GM12878 (cell line): ENCODE measurements around the gene OSTN. TPM values are rescaled to one million over a fixed set of nuclear protein-coding genes. Genes with fewer than 3 reads are reported as not detected.

Source experiments
- ATAC-seq: fragments of 200-7000 bp; cut with Tn5 transposase; 3 replicates; pipeline ENCODE4 v1.9.1; 2020; ENCODE audit warnings: mild to moderate bottlenecking, moderate library complexity
- BruUV-seq: library from RNA; stranded (reverse); fragments of 400-500 nt; replicated peaks from 2 replicates; lab custom pipeline; 2021; lab: Mats Ljungman, UMichigan
- CTCF ChIA-PET: fragments of 300-600 bp; sonication (Branson Sonifier 250); formaldehyde crosslinking; extraction: SDS; loops from one replicate; lab custom pipeline; 2021; ENCODE audit warnings: inconsistent platforms; lab: Yijun Ruan, JAX
- POLR2A ChIA-PET: fragments of 350-600 bp; formaldehyde crosslinking; extraction: SDS; loops from one replicate; lab custom pipeline; 2021; ENCODE audit warnings: inconsistent platforms; lab: Charles Lee
- RAD21 ChIA-PET: fragments of 300-600 bp; sonication (Branson Sonifier 250); formaldehyde crosslinking; loops from one replicate; lab custom pipeline; 2023; ENCODE audit warnings: antibody characterized with exemption; ENCODE audit not compliant: unreplicated experiment; lab: Charles Lee
- SMC1A ChIA-PET: fragments of 300-600 bp; sonication (Branson Sonifier 250); formaldehyde crosslinking; loops from one replicate; lab custom pipeline; 2023; ENCODE audit not compliant: unreplicated experiment, uncharacterized antibody; lab: Charles Lee
- DNase-seq: peaks from one replicate; pipeline ENCODE4 v3.0.0-alpha.2; 2011; ENCODE audit warnings: low read depth, low spot score
- FAIRE-seq: peaks from 3 replicates; lab custom pipeline; 2011; peaks lifted over from hg19 to GRCh38; lab: Jason Lieb, UNC
- H2AFZ ChIP-seq: 2 replicates; pipeline ENCODE4 v1.6.0; 2011; ENCODE audit warnings: low read depth, low read length, control low read depth; ENCODE audit not compliant: control insufficient read depth
- H3K27ac ChIP-seq: 2 replicates; pipeline ENCODE4 v1.5.1; 2011; ENCODE audit warnings: control low read depth; ENCODE audit not compliant: control insufficient read depth, insufficient read depth
- H3K27me3 ChIP-seq, 2 experiments: replicated peaks in 1 of 2; 2 replicates each; pipeline versions ENCODE4 v1.6.0 to v1.6.1; 2011; ENCODE audit warnings: low read length in 1 of 2; ENCODE audit not compliant: control insufficient read depth in 2 of 2, insufficient read depth in 2 of 2
- H3K36me3 ChIP-seq, 2 experiments: 2 replicates each; pipeline ENCODE4 v1.5.1; 2011; ENCODE audit warnings: low read length in 1 of 2; ENCODE audit not compliant: control insufficient read depth in 2 of 2, insufficient read depth in 2 of 2
- H3K4me1 ChIP-seq: 2 replicates; pipeline ENCODE4 v1.6.1; 2011; ENCODE audit warnings: mild to moderate bottlenecking, low read length, moderate library complexity, mixed read lengths; ENCODE audit not compliant: control insufficient read depth, insufficient read depth
- H3K4me2 ChIP-seq: 2 replicates; pipeline ENCODE4 v1.6.0; 2011; ENCODE audit warnings: control low read depth; ENCODE audit not compliant: control insufficient read depth, insufficient read depth
- H3K4me3 ChIP-seq: fragments of 200-600 bp; sonication (generic); 2 replicates; pipeline ENCODE4 v1.5.1; 2016
- H3K79me2 ChIP-seq: 2 replicates; pipeline ENCODE4 v1.6.0; 2011; ENCODE audit warnings: low read length; ENCODE audit not compliant: control insufficient read depth, insufficient read depth
- H3K9ac ChIP-seq: 2 replicates; pipeline ENCODE4 v1.8.0; 2011; ENCODE audit warnings: low read length, control low read depth, mixed read lengths; ENCODE audit not compliant: control insufficient read depth, insufficient read depth
- H3K9me3 ChIP-seq: replicated peaks from 3 replicates; pipeline ENCODE4 v1.5.1; 2011; ENCODE audit warnings: mild to moderate bottlenecking, low read length; ENCODE audit not compliant: control insufficient read depth, insufficient read depth
- H4K20me1 ChIP-seq: 2 replicates; pipeline ENCODE4 v1.6.0; 2011; ENCODE audit not compliant: control insufficient read depth, insufficient read depth
- ATF7 ChIP-seq: fragments of 450-650 bp; IDR thresholded peaks from 2 replicates; pipeline ENCODE4 v1.6.1; 2016; ENCODE audit warnings: low read depth, mild to moderate bottlenecking
- CHD4 ChIP-seq: fragments of 200-600 bp; sonication (generic); IDR thresholded peaks from 2 replicates; pipeline ENCODE4 v1.6.1; 2016; ENCODE audit warnings: mild to moderate bottlenecking
- MTA2 ChIP-seq: fragments of 450-650 bp; IDR thresholded peaks from 2 replicates; pipeline ENCODE4 v1.6.1; 2016; ENCODE audit warnings: low read depth, mild to moderate bottlenecking, moderate library complexity
- NBN ChIP-seq: fragments of 450-650 bp; IDR thresholded peaks from 2 replicates; pipeline ENCODE4 v1.6.1; 2016
- NR2F1 ChIP-seq: fragments of 450-650 bp; conservative IDR thresholded peaks from 2 replicates; pipeline ENCODE4 v1.6.1; 2017; ENCODE audit warnings: mild to moderate bottlenecking
- PAX8 ChIP-seq: fragments of 450-650 bp; IDR thresholded peaks from 2 replicates; pipeline ENCODE4 v1.6.1; 2017; ENCODE audit warnings: mild to moderate bottlenecking, moderate library complexity
- RAD51 ChIP-seq: fragments of 450-650 bp; IDR thresholded peaks from 2 replicates; pipeline ENCODE4 v1.6.1; 2016; ENCODE audit warnings: moderate library complexity, mild to moderate bottlenecking, inconsistent platforms
- TARDBP ChIP-seq: IDR thresholded peaks from 2 replicates; pipeline ENCODE4 v1.6.1; 2016; ENCODE audit warnings: borderline replicate concordance
- ZNF24 ChIP-seq: fragments of 450-650 bp; IDR thresholded peaks from 2 replicates; pipeline ENCODE4 v1.6.1; 2017; ENCODE audit warnings: antibody characterized with exemption, mild to moderate bottlenecking
- WGBS: methylation state at CpG from one replicate; pipeline ENCODE4 v1.1.6; 2016; ENCODE audit warnings: low lambda C conversion rate; ENCODE audit not compliant: insufficient replicate concordance, insufficient coverage; ENCODE audit errors: missing lambda C conversion rate; 5-methylcytosine and 5-hydroxymethylcytosine counted together
- in situ Hi-C: fragments of 300-500 bp; cut with MboI; formaldehyde crosslinking; loops from 9 replicates; pipeline ENCODE4 v1.14.3; 2018; ENCODE audit warnings: mixed read lengths
- intact Hi-C: fragments of 100-400 bp; cut with micrococcal nuclease; formaldehyde crosslinking; loops from one replicate; pipeline ENCODE4 v1.14.2; 2022; ENCODE audit not compliant: unreplicated experiment
- polyA plus RNA-seq, 11 experiments: library from polyadenylated mRNA; depleted of rRNA in 4 of 11; unstranded in 6 of 11; stranded (reverse) in 5 of 11; fragments of >200 nt; fragmentation: Nextera tagmentation in 4 of 11; fragmentation: Illumina TruSeq in 1 of 11; extraction: Ambion mirVana in 4 of 11; extraction: Trizol in 1 of 11; gene quantifications; 1 replicate in 1 of 11; 2 replicates in 10 of 11; pipeline versions ENCODE4 v1.2.1 to v1.2.3, GENCODE V29; 2011 to 2016; ENCODE audit warnings: inconsistent platforms in 2 of 11, missing spikeins in 2 of 11, low read depth in 1 of 11
- total RNA-seq, 4 experiments: library from RNA; depleted of rRNA in 3 of 4; stranded (reverse); fragments of >200 nt in 3 of 4; fragmentation: Illumina TruSeq in 1 of 4; extraction: Trizol in 1 of 4; gene quantifications; 2 replicates each; pipeline versions ENCODE4 v1.2.1 to v1.2.3, GENCODE V29; 2013 to 2021
- TF ChIP-seq, protein P1 (sequence below): fragments of 450-650 bp; IDR thresholded peaks from 2 replicates; pipeline ENCODE4 v1.6.1; 2016; ENCODE audit warnings: mild to moderate bottlenecking
- TF ChIP-seq, protein P2 (sequence below): fragments of 450-650 bp; IDR thresholded peaks from 2 replicates; pipeline ENCODE4 v1.6.1; 2017; ENCODE audit warnings: low read depth, mild to moderate bottlenecking, moderate library complexity

Gene OSTN
- total and polyA plus RNA-seq, 10 of the 15 experiments (the other 5 are each of a cell fraction or from before 2014, with no cell fraction given): 0.04 to 0.27 (median 0.06) TPM; not detected in 6

DNA sequence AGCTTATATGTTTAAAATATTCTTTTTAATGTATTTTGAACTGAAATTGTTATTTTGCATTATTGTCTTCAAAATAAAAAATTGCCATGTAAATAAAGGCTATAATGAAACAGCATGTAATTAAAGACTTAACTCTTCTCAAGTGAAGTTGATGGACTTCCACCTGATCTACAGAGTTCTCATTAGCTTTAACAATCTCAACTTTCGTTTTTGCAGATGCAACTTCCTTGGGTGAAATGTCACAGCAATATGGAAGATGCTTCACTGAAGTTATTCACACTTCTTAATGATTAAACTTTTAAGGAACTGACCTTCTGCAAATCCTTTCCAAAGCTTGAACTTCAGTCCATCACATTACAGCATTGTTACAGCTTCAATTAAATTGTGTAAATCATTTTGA, 63.6 kb downstream of the OSTN start:
- no TSS peak for BruUV-seq
- ATAC-seq (peak; percentile 83), DNase-seq (peak; percentile 40), FAIRE-seq (peak; percentile 83)
- CTCF ChIA-PET: interaction anchor here (1.0 to 1.7 kb wide), 4 partner anchors 13 to 92 kb away, joined by 4 to 6 read pairs (median 6); no protein-coding TSS in a partner anchor
- RAD21 ChIA-PET: interaction anchor here (0.7 to 5.2 kb wide), 16 partner anchors 9 to 96 kb away, joined by 3 to 40 read pairs (median 7); no protein-coding TSS in a partner anchor
- Histone ChIP-seq H3K9ac (no peak overlapping the region), H3K4me2 (peak overlapping the region; percentile 54; the same call in 1 of the 2 replicates), H3K27me3 (no peaks in the 10 kb centered on the region), H4K20me1 (no peaks in the 10 kb centered on the region), H3K4me1 (peaks cover 8% of the 10 kb centered on the region; the same call in 1 of the 2 replicates), H3K4me3 (no peak overlapping the region), H3K27ac (peak overlapping the region; percentile 40; the same call in 1 of the 2 replicates), H3K36me3 (no peaks in the 10 kb centered on the region), H2AFZ (no peak overlapping the region; the same call in 1 of the 2 replicates), H3K9me3 (no peaks in the 10 kb centered on the region), H3K79me2 (no peaks in the 10 kb centered on the region)
- in situ Hi-C loops (no loop called here), intact Hi-C loops (no loop called here)
- 13% methylated on average over 1 of the region's 1 CpG for WGBS
- TF ChIP-seq ZNF24 (peak; percentile 92), MTA2 (peak; percentile 79), CHD4 (no peak), RAD51 (0 out of 2 replicates have a peak, but pooled peaks have one; percentile 7), NBN (0 out of 2 replicates have a peak, but pooled peaks have one; percentile 29), TARDBP (no peak), PAX8 (no peak), ATF7 (0 out of 2 replicates have a peak, but pooled peaks have one; percentile 15), NR2F1 (0 out of 2 replicates have a peak, but pooled peaks have one; percentile 31)
- TF ChIP-seq, protein P1, sequence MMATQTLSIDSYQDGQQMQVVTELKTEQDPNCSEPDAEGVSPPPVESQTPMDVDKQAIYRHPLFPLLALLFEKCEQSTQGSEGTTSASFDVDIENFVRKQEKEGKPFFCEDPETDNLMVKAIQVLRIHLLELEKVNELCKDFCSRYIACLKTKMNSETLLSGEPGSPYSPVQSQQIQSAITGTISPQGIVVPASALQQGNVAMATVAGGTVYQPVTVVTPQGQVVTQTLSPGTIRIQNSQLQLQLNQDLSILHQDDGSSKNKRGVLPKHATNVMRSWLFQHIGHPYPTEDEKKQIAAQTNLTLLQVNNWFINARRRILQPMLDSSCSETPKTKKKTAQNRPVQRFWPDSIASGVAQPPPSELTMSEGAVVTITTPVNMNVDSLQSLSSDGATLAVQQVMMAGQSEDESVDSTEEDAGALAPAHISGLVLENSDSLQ: peak; percentile 34; the same call in 1 of the 2 replicates
- TF ChIP-seq, protein P2, sequence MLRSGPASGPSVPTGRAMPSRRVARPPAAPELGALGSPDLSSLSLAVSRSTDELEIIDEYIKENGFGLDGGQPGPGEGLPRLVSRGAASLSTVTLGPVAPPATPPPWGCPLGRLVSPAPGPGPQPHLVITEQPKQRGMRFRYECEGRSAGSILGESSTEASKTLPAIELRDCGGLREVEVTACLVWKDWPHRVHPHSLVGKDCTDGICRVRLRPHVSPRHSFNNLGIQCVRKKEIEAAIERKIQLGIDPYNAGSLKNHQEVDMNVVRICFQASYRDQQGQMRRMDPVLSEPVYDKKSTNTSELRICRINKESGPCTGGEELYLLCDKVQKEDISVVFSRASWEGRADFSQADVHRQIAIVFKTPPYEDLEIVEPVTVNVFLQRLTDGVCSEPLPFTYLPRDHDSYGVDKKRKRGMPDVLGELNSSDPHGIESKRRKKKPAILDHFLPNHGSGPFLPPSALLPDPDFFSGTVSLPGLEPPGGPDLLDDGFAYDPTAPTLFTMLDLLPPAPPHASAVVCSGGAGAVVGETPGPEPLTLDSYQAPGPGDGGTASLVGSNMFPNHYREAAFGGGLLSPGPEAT: 0 out of 2 replicates have a peak, but pooled peaks have one; percentile 25
- SMC1A ChIA-PET: interaction anchor here (0.9 to 21.5 kb wide), 23 partner anchors 9 to 121 kb away, joined by 3 to 375 read pairs (median 5); partner anchors contain the start of gene UTS2B
- POLR2A ChIA-PET: interaction anchor here (0.9 to 1.7 kb wide), 5 partner anchors 14 to 38 kb away, joined by 3 to 7 read pairs (median 5); no protein-coding TSS in a partner anchor
